ENCODE data around the gene SPTLC2.
A peak's percentile ranks its signal among the peaks of the same experiment; 100 is the strongest.

Gene SPTLC2

DNA sequence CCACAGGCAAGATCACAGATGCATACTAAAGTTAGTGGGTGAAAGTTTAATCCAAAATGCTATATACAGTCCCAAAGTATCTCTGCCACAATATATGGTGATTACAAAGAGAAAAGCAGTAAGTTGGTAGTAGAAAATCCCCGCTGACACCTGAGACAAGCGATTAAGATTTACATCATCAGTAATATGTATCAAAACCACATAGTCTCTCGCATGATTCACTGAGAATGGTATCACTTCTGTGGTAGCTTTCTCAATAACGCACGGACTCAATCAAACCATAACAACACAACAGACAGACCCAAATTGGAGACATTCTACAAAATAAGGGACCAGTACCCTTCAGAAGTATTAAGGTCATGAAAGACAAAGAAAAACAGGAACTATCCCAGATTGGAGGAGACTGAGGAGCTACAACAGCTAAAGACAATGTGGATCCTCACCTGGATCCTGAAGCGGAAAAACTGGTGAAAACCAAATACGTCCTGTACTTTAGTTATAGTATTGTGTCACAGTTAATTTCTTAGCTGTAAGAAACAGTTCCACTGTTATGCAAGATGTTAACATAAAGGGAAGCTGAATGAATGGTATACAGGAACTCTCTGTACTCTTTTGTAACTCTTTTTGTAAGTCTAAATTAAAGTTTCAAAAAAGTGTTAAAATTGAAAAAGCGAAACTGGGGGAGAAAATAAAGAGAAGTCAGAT is 51.0 kb downstream of the SPTLC2 start:
- TF ChIP-seq, protein P1, sequence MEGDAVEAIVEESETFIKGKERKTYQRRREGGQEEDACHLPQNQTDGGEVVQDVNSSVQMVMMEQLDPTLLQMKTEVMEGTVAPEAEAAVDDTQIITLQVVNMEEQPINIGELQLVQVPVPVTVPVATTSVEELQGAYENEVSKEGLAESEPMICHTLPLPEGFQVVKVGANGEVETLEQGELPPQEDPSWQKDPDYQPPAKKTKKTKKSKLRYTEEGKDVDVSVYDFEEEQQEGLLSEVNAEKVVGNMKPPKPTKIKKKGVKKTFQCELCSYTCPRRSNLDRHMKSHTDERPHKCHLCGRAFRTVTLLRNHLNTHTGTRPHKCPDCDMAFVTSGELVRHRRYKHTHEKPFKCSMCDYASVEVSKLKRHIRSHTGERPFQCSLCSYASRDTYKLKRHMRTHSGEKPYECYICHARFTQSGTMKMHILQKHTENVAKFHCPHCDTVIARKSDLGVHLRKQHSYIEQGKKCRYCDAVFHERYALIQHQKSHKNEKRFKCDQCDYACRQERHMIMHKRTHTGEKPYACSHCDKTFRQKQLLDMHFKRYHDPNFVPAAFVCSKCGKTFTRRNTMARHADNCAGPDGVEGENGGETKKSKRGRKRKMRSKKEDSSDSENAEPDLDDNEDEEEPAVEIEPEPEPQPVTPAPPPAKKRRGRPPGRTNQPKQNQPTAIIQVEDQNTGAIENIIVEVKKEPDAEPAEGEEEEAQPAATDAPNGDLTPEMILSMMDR (IDR thresholded peaks at IDR 0.05), result no peak
- H3K27me3 ChIP-seq, result no peaks in the 10 kb centered on the region
- H3K9me3 ChIP-seq, result no peaks in the 10 kb centered on the region
- peaks cover 24 to 29% of the 10 kb centered on the region in 2 experiments for H3K4me1 ChIP-seq (ENCODE audit: control insufficient read depth in 1 of 2, insufficient read depth in 1 of 2, low read depth in 1 of 2, low read length in 1 of 2)
- H3K27ac ChIP-seq, result peak overlapping the region; percentile 77
- H3K4me3 ChIP-seq (ENCODE audit: low read depth in 1 of 2, low read length in 1 of 2), result peak overlapping the region; percentile 25 to 54
- H3K36me3 ChIP-seq, result peaks cover 50% of the 10 kb centered on the region

DNA sequence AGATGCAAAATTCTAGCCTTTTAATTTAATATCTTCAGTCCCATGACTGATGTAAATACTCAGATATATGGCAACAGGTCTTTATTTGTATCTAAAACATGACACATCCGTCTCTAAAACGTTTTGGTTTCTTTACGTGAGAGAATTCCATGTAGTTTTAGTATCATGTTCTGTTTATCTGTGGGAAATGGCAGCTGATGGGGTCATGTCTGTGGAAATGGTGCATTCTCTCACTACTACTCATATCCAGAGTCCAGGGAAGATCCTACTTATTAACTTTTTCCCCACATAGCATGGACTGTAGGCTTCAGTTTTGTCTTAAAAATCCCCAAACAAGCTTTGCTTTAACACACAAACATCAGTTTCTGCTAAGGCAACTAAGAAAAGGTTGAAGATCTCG is 53.8 kb downstream of the SPTLC2 start:
- H3K27me3 ChIP-seq, result no peaks in the 10 kb centered on the region

DNA sequence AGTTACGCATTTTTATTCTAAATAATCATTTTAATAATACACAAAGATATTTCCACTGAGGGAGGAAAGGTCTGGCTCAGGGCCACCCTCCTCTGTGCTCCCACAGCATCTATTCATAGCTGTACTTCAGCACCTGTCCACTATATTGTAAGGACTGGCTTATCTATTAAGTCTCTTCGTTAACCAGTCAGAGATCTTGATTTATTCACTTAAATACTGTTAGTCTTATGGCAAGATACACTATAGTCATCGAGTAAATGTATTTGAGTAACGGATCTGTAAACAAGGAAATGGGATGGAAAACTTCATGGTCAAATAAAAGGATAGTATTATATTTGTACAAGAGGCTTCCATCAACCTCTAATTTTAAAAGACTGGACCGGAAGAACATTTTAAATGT is 54.6 kb downstream of the SPTLC2 start:
- Histone ChIP-seq H3K4me3 (ENCODE audit: low read depth in 1 of 2, low read length in 1 of 2) (no peak overlapping the region), H3K36me3 (peaks cover 60% of the 10 kb centered on the region), H3K27me3 (no peaks in the 10 kb centered on the region), H3K9me3 (no peaks in the 10 kb centered on the region), H3K27ac (no peak overlapping the region), H3K4me1 (ENCODE audit: control insufficient read depth in 1 of 2, insufficient read depth in 1 of 2, low read depth in 1 of 2, low read length in 1 of 2) (peaks cover 28 to 29% of the 10 kb centered on the region in 2 experiments)
- TF ChIP-seq, protein P1 (IDR thresholded peaks at IDR 0.05), result no peak

More for the DNA sequence above, 53.8 kb downstream of the SPTLC2 start:
- H3K4me1 ChIP-seq (ENCODE audit: control insufficient read depth in 1 of 2, insufficient read depth in 1 of 2, low read depth in 1 of 2, low read length in 1 of 2), result peaks cover 24 to 29% of the 10 kb centered on the region in 2 experiments
- H3K27ac ChIP-seq, result no peak overlapping the region
- H3K36me3 ChIP-seq, result peaks cover 54% of the 10 kb centered on the region
- TF ChIP-seq, protein P1 (IDR thresholded peaks at IDR 0.05), result no peak
- H3K4me3 ChIP-seq (ENCODE audit: low read depth in 1 of 2, low read length in 1 of 2), result no peak overlapping the region
- no peaks in the 10 kb centered on the region for H3K9me3 ChIP-seq

DNA sequence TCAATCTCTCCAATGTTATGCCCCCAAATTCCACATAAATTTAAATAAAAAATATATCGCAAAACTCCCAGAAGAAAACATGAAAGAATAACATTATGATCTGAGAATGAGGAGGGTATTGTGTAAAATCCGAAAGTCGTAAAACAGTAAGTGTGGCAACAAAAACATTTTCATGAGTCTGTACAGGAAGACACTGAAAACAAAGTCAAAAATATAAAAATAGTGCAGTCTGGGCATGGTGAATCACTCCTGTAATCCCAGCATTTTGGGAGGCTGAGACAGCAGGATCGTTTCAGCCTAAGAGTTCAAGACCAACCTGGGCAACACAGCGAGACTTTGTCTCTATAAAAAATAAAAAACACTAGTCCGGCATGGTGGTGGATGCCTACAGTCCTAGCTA is 57.1 kb downstream of the SPTLC2 start:
- no peaks in the 10 kb centered on the region for H3K9me3 ChIP-seq
- TF ChIP-seq, protein P1 (IDR thresholded peaks at IDR 0.05), result no peak
- no peak overlapping the region for H3K4me3 ChIP-seq (ENCODE audit: low read depth in 1 of 2, low read length in 1 of 2)
- H3K27me3 ChIP-seq, result no peaks in the 10 kb centered on the region
- H3K4me1 ChIP-seq (ENCODE audit: control insufficient read depth in 1 of 2, insufficient read depth in 1 of 2, low read depth in 1 of 2, low read length in 1 of 2), result peaks cover 8 to 9% of the 10 kb centered on the region in 2 experiments
- H3K36me3 ChIP-seq, result peaks cover 80% of the 10 kb centered on the region
- H3K27ac ChIP-seq, result no peak overlapping the region

DNA sequence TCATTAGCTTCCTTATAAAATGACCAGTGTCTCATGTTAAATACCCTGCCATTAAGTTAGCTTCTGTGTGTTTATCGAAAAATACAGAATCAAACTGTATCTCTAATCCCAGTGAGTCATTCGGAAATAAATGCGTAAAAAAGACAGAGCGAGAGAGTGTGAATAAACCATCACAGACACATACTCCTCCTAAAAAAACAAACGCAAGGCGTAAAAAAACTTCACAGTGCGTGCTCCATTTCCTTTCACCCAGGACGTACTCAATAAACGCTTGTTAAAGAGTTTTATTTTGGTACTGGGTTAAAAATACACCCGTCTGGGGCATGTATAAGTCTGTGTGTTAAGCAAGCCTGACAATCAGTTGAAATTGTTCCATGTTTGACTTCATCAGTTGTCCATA is 59.0 kb downstream of the SPTLC2 start:
- no peak overlapping the region for H3K27ac ChIP-seq
- H3K4me3 ChIP-seq (ENCODE audit: low read depth in 1 of 2, low read length in 1 of 2), result no peak overlapping the region
- TF ChIP-seq, protein P1 (IDR thresholded peaks at IDR 0.05), result no peak
- H3K27me3 ChIP-seq, result no peaks in the 10 kb centered on the region
- peaks cover 0 to 8% of the 10 kb centered on the region in 2 experiments for H3K4me1 ChIP-seq (ENCODE audit: control insufficient read depth in 1 of 2, insufficient read depth in 1 of 2, low read depth in 1 of 2, low read length in 1 of 2)
- peaks cover 86% of the 10 kb centered on the region for H3K36me3 ChIP-seq
- H3K9me3 ChIP-seq, result no peaks in the 10 kb centered on the region
